GM19240 (cell line): ENCODE measurements around the gene ZNF175.
"Not testable (repeated sequence)": the region's sequence is repeated elsewhere in the genome, so short reads cannot be mapped to it uniquely, and the experiment has no call there.

Source experiments
- DNase-seq: peaks from one replicate; pipeline ENCODE4 v3.0.0; 2011; ENCODE audit warnings: low spot score; ENCODE audit not compliant: insufficient read length

ZNF175 gene

DNA sequence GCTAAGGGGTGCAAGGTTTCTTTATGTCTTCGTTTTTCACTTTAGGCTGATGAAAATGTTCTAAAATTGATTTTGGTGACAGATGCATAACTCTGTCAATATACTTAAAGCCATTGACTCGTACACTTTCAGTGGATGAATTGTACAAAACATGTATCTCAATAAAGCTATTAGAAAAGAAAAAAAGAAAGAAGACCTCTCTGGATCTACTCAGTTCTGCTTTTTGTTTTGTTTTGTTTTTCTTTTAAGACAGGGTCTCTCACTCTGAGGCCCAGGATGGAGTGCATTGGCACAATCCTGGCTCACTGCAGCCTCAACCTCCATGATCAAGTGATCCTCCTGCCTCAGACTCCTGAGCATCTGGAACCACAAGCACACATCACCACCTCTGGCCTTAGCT is 55.6 kb downstream of the ZNF175 start:
- DNase-seq, result no peak

DNA sequence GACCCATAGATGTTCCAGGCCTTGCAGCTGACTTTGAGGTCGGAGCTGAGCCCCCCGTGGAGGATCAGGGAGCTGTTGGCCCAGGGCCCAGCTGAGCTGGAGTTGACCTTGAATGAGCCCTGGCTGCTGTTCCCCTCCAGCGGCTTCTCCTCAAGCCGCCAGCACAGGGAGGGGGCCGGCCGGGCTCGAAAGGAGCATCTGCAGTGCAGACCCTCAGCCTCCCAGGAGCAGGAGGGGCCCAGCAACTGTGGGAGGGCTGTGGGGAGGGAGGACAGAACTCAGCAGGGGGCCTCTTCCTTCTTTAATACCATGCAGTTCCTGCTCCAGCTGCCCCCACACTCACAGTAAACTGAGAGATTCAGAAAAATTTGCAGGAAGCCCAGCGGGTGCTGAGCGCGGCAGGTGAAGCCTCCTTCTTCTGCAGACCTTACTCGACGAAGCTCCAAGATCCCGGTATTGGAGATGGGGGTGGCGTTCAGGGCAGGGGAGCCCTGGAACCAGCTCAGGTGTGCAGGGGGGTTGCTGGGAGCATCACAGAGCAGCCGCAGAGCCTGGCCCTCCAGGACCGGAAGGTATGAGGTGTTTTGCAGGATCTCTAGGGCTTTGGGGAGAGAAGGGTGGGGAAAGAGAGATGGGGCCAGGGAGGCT is 56.5 kb downstream of the ZNF175 start:
- DNase-seq, result no peak

DNA sequence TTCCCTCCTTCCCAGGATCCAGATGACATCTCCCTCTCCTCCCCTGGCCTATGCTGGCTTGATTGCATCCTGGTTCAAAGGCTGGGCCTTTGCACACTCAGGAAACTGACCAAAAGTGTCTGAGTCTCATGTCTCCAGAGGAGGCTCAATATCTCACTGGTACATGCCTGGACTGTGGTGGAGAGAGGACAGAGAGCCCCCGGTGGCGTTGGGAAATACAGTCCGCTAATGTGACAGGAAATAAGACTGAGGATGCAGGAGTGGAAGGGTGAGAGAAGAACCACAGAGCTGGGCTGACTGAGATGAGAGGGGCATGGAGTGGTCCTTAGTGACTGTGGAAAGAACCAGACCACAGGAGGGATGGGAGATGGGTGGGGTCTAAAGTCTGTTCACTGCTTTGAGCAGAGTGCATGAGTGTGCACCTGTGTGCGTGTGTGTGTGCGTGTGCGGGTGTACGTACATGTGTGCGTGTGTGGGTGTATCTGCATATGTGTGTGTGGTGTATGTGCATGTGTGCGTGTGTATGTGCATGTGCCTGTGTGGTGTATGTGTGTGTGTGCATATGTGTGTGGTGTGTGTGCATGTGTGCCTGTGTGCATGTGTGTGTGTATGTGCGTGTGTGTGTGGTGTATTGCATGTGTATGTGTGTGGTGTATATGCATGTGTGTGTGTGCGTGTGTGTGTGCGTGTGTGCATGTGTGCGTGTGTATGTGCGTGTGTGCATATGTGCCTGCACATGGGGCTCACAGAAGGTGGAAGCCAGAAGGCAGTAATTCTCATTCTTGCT is 57.3 kb downstream of the ZNF175 start:
- no peak for DNase-seq

DNA sequence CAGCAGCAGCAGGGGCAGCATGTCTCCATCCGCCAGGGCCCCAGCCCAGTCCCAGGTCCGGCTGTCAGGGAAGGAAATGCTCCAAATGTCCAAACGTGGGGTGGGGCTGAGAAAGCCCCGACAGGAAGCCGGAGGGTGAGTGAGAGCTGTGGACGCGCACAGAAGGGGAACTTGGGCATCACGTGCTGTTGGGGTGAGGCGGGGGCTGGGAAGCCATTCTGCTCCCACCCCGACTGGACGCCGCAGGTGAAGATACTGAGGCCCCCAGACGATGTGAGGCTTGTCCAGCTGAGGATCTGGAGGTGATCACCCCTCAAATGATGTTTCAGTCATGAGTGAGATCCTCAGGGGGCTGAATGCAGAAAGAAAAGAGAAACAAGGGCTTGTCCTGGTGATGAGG is 59.2 kb downstream of the ZNF175 start, which contains the start of gene SIGLEC5:
Gene SIGLEC5, minus strand, starts transcription at position 87 of the 400 bp plus-strand sequence. Its CDS starts 66 bp downstream, at position 21.
- not testable (repeated sequence) for DNase-seq

DNA sequence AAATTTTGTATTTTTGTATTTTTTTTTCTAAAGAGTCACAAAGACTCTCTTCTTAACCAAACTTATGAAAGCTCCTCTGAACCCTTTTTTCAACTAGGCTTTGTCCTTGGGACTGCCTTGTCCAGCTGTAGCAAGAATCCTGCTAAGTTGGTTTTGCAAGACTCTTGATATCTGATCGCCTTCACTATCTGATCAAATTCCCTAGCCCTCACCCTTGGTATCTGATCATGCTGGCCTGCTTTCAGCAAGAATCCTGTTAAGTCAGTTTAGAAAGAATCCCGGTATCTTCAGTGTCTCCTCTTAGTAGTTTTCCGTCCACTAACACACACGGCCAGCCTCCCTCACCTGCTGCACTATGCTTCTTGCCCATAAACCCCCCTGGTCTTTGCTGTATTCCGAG is 61.0 kb downstream of the ZNF175 start:
- no peak for DNase-seq

DNA sequence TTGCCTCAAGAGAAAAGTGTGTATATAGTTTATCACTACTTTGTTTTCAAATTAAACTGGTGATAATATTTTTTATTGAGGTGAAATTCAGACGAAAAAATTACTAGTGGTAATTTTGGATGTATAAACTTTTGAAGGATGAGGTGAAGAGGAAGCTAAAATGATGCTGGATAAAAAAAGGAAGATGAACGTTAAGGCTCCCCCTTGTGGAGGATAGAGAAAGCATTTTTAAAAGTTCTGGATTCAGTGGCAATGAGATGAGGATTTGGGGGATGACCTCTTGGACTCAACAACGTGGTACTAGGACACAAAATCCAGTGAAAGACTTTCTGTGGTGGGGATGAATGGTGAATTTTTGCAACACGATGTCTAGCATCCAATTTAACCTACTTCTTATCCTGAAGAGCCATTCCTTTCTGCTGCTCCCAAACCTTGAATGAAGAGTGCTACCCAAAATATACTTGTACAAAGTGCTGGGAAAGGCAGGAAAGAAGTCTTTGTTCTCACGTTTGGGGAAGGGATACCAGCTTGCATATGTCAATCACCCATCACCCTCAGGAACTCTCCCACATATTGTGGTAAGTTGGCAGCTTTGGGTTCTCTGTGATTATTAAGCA is 66.4 kb downstream of the ZNF175 start:
- no peak for DNase-seq

DNA sequence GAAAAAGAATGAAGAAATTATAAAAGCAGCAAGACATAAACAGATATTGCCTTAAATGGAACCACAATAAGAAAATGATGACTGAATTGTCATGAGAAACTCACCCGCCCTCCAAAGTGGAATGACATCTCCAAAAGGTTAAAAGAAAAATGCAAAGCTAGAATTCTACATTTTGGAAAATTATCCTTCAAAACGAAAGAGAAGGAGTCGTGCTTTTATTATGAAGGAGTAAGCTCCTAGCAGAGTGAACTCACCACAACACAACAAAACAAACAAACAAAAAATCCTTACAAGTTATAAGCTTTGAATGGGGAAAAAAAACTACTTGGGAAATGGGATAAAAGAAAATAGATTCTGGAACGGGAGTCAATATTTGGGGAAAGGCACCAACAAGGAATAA is 68.8 kb downstream of the ZNF175 start:
- DNase-seq, result no peak

DNA sequence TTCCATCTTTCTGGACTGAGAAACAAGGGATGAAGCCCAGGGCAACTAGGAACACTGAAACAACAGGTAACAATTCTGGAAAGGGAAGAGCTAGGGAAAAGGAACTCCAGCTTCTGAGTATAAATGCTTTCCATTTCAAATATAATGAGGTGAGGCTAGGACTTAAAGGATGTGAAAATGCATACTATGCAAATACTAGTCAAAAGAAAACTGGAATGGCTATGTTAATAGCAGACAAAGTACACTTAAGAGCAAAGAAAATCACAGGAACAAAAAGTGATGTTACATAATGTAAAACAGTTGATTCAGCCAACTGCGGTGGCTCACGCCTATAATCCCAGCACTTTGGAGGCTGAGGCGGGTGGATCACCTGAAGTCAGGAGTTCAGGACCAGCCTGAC is 69.3 kb downstream of the ZNF175 start:
- DNase-seq, result no peak

DNA sequence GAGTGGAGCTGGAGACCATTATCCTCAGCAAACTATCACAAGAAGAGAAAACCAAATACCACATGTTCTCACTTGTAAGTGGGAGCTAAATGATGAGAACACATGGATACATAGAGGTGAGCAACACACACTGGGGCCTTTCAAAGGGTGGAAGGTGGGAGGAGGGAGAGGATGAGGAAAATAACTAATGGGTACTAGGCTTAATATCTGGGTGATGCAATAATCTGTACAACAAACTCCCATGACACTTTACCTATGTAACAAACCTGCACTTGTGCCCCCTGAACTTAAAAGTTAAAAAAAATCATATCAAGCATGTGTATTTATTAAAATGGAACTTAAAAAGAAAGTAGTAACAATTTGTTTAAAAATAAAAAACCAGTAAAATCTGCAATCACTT is 70.6 kb downstream of the ZNF175 start:
- no peak for DNase-seq
